Measurements from ENCODE around the gene DIPK1A.

- TF ChIP-seq CTCF (conservative IDR thresholded peaks at IDR 0.05 in 1 of 2, IDR thresholded peaks at IDR 0.05 in 1 of 2; ENCODE audit: low read depth in 1 of 2, low read length in 2 of 2) (no peak), EZH2 (IDR thresholded peaks at IDR 0.05; ENCODE audit: low read length, missing control alignments) (no peak)
Measured at GRCh38 chr1:92993581-92993980, 32.3 kb upstream of the DIPK1A start.

Data from fibroblast of lung (primary cell).